ENCODE results near the gene CAB39.

Gene CAB39

DNA sequence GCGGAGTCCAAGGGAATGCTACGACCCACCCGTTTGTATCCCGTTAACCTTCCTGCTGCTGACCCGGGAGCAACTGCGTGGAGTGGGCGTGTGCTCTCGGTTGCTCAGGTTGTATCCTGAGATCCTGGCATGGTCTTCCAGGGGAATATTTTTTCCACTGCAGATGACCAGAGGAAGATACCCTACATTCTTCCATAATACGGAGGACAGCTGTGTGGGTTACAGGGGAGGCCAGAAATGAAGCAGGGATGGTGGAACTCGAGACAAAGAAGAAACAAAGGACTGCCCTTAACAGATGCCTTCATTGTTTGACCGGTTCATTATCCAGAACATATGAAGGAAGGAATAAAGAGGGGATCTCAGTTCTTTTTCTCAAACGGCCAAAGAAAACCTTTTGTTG is 39.8 kb upstream of the CAB39 start:
- TF ChIP-seq, protein P1, sequence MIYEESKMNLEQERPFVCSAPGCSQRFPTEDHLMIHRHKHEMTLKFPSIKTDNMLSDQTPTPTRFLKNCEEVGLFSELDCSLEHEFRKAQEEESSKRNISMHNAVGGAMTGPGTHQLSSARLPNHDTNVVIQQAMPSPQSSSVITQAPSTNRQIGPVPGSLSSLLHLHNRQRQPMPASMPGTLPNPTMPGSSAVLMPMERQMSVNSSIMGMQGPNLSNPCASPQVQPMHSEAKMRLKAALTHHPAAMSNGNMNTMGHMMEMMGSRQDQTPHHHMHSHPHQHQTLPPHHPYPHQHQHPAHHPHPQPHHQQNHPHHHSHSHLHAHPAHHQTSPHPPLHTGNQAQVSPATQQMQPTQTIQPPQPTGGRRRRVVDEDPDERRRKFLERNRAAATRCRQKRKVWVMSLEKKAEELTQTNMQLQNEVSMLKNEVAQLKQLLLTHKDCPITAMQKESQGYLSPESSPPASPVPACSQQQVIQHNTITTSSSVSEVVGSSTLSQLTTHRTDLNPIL (CRISPR knock-in tag; IDR thresholded peaks at IDR 0.05; ENCODE audit: low read depth), result no peak
- TF ChIP-seq ZFP30 (CRISPR knock-in tag; IDR thresholded peaks at IDR 0.05) (no peak), ARNTL (CRISPR knock-in tag; IDR thresholded peaks at IDR 0.05; ENCODE audit: borderline replicate concordance, low read depth) (no peak), BACH2 (CRISPR knock-in tag; IDR thresholded peaks at IDR 0.05; ENCODE audit: borderline replicate concordance) (no peak), TOX (CRISPR knock-in tag; IDR thresholded peaks at IDR 0.05; ENCODE audit: borderline replicate concordance) (no peak), ZNF565 (CRISPR knock-in tag; conservative IDR thresholded peaks at IDR 0.05; ENCODE audit: low read depth) (no peak), ZNF70 (CRISPR knock-in tag; IDR thresholded peaks at IDR 0.05) (no peak), CSDC2 (CRISPR knock-in tag; IDR thresholded peaks at IDR 0.05) (no peak), OSR1 (CRISPR knock-in tag; IDR thresholded peaks at IDR 0.05) (no peak), GLIS3 (CRISPR knock-in tag; IDR thresholded peaks at IDR 0.05) (no peak), SNAI2 (CRISPR knock-in tag; IDR thresholded peaks at IDR 0.05) (no peak)
- TF ChIP-seq, protein P2, sequence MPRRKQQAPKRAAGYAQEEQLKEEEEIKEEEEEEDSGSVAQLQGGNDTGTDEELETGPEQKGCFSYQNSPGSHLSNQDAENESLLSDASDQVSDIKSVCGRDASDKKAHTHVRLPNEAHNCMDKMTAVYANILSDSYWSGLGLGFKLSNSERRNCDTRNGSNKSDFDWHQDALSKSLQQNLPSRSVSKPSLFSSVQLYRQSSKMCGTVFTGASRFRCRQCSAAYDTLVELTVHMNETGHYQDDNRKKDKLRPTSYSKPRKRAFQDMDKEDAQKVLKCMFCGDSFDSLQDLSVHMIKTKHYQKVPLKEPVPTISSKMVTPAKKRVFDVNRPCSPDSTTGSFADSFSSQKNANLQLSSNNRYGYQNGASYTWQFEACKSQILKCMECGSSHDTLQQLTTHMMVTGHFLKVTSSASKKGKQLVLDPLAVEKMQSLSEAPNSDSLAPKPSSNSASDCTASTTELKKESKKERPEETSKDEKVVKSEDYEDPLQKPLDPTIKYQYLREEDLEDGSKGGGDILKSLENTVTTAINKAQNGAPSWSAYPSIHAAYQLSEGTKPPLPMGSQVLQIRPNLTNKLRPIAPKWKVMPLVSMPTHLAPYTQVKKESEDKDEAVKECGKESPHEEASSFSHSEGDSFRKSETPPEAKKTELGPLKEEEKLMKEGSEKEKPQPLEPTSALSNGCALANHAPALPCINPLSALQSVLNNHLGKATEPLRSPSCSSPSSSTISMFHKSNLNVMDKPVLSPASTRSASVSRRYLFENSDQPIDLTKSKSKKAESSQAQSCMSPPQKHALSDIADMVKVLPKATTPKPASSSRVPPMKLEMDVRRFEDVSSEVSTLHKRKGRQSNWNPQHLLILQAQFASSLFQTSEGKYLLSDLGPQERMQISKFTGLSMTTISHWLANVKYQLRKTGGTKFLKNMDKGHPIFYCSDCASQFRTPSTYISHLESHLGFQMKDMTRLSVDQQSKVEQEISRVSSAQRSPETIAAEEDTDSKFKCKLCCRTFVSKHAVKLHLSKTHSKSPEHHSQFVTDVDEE (CRISPR knock-in tag; IDR thresholded peaks at IDR 0.05), result no peak
- TF ChIP-seq, protein P3, sequence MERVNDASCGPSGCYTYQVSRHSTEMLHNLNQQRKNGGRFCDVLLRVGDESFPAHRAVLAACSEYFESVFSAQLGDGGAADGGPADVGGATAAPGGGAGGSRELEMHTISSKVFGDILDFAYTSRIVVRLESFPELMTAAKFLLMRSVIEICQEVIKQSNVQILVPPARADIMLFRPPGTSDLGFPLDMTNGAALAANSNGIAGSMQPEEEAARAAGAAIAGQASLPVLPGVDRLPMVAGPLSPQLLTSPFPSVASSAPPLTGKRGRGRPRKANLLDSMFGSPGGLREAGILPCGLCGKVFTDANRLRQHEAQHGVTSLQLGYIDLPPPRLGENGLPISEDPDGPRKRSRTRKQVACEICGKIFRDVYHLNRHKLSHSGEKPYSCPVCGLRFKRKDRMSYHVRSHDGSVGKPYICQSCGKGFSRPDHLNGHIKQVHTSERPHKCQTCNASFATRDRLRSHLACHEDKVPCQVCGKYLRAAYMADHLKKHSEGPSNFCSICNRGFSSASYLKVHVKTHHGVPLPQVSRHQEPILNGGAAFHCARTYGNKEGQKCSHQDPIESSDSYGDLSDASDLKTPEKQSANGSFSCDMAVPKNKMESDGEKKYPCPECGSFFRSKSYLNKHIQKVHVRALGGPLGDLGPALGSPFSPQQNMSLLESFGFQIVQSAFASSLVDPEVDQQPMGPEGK (CRISPR knock-in tag; IDR thresholded peaks at IDR 0.05; ENCODE audit: borderline replicate concordance), result no peak
- ATAC-seq, result no peak

DNA sequence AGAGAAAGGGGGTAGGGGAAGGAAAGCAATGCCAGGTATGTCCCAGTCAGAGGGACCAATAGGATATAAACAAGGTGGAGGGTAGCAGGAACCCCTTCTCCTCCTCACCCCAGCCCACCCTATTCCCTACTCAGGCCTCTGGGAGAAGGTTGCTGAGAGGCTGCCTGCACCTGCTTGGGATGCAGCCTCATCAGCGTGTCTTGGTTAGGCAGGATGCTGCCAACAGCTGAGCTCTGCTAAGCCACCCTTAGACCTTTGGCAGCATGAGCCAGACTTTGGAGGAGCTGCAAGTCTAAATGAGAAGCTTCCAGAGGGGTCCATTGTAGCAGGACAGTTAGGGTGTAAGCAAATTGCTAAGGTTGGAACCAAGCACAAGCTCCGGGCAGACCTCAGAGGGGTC is 38.2 kb upstream of the CAB39 start:
- no peak for ATAC-seq
- TF ChIP-seq, protein P1 (CRISPR knock-in tag; IDR thresholded peaks at IDR 0.05; ENCODE audit: low read depth), result no peak
- TF ChIP-seq ZNF565 (CRISPR knock-in tag; conservative IDR thresholded peaks at IDR 0.05; ENCODE audit: low read depth) (no peak), TCF4 (CRISPR knock-in tag; IDR thresholded peaks at IDR 0.05; ENCODE audit: borderline replicate concordance) (no peak), ZNF70 (CRISPR knock-in tag; IDR thresholded peaks at IDR 0.05) (no peak), ARNTL (CRISPR knock-in tag; IDR thresholded peaks at IDR 0.05; ENCODE audit: borderline replicate concordance, low read depth) (no peak), ZNF8 (CRISPR knock-in tag; IDR thresholded peaks at IDR 0.05) (no peak), ZFP30 (CRISPR knock-in tag; IDR thresholded peaks at IDR 0.05) (no peak), SNAI2 (CRISPR knock-in tag; IDR thresholded peaks at IDR 0.05) (no peak), RARB (CRISPR knock-in tag; IDR thresholded peaks at IDR 0.05) (no peak), BACH2 (CRISPR knock-in tag; IDR thresholded peaks at IDR 0.05; ENCODE audit: borderline replicate concordance) (no peak), ISL1 (CRISPR knock-in tag; IDR thresholded peaks at IDR 0.05) (no peak), TOX (CRISPR knock-in tag; IDR thresholded peaks at IDR 0.05; ENCODE audit: borderline replicate concordance) (no peak), GLIS3 (CRISPR knock-in tag; IDR thresholded peaks at IDR 0.05) (no peak), ZC3H10 (CRISPR knock-in tag; IDR thresholded peaks at IDR 0.05) (no peak), CSDC2 (CRISPR knock-in tag; IDR thresholded peaks at IDR 0.05) (no peak)
- TF ChIP-seq, protein P2 (CRISPR knock-in tag; IDR thresholded peaks at IDR 0.05), result no peak
- TF ChIP-seq, protein P4, sequence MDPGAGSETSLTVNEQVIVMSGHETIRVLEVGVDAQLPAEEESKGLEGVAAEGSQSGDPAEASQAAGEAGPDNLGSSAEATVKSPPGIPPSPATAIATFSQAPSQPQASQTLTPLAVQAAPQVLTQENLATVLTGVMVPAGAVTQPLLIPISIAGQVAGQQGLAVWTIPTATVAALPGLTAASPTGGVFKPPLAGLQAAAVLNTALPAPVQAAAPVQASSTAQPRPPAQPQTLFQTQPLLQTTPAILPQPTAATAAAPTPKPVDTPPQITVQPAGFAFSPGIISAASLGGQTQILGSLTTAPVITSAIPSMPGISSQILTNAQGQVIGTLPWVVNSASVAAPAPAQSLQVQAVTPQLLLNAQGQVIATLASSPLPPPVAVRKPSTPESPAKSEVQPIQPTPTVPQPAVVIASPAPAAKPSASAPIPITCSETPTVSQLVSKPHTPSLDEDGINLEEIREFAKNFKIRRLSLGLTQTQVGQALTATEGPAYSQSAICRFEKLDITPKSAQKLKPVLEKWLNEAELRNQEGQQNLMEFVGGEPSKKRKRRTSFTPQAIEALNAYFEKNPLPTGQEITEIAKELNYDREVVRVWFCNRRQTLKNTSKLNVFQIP (CRISPR knock-in tag; IDR thresholded peaks at IDR 0.05; ENCODE audit: borderline replicate concordance, low read depth), result no peak
- TF ChIP-seq, protein P5, sequence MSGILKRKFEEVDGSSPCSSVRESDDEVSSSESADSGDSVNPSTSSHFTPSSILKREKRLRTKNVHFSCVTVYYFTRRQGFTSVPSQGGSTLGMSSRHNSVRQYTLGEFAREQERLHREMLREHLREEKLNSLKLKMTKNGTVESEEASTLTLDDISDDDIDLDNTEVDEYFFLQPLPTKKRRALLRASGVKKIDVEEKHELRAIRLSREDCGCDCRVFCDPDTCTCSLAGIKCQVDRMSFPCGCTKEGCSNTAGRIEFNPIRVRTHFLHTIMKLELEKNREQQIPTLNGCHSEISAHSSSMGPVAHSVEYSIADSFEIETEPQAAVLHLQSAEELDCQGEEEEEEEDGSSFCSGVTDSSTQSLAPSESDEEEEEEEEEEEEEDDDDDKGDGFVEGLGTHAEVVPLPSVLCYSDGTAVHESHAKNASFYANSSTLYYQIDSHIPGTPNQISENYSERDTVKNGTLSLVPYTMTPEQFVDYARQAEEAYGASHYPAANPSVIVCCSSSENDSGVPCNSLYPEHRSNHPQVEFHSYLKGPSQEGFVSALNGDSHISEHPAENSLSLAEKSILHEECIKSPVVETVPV (CRISPR knock-in tag; IDR thresholded peaks at IDR 0.05), result no peak
- TF ChIP-seq, protein P3 (CRISPR knock-in tag; IDR thresholded peaks at IDR 0.05; ENCODE audit: borderline replicate concordance), result no peak

Measured in SK-N-SH treated with all-trans-retinoic acid at 6 μM for 48 hours (cell line).